ENCODE data around the gene ATP10A.
"Not testable (repeated sequence)": the region's sequence is repeated elsewhere in the genome, so short reads cannot be mapped to it uniquely, and the experiment has no call there.

The ATP10A gene

GRCh38 chr15:25874379-25874778 is 11.3 kb upstream of the ATP10A start:
- TF ChIP-seq GATA1 (IDR thresholded peaks at IDR 0.05; ENCODE audit: low read depth, low read length) (no peak), POLR2A (IDR thresholded peaks at IDR 0.05; ENCODE audit: low read length) (no peak)
- DNase-seq = no peak

GRCh38 chr15:25871403-25871802 is 8.3 kb upstream of the ATP10A start:
- TF ChIP-seq POLR2A (IDR thresholded peaks at IDR 0.05; ENCODE audit: low read length) (no peak), GATA1 (IDR thresholded peaks at IDR 0.05; ENCODE audit: low read depth, low read length) (no peak)
- no peak for DNase-seq

GRCh38 chr15:25870938-25871337 is 7.8 kb upstream of the ATP10A start:
- DNase-seq = no peak
- TF ChIP-seq POLR2A (IDR thresholded peaks at IDR 0.05; ENCODE audit: low read length) (no peak), GATA1 (IDR thresholded peaks at IDR 0.05; ENCODE audit: low read depth, low read length) (no peak)

- DNase-seq = no peak
- TF ChIP-seq GATA1 (IDR thresholded peaks at IDR 0.05; ENCODE audit: low read depth, low read length) (no peak), POLR2A (IDR thresholded peaks at IDR 0.05; ENCODE audit: low read length) (no peak)
Measured at GRCh38 chr15:25869701-25870100, 6.6 kb upstream of the ATP10A start.

- TF ChIP-seq POLR2A (IDR thresholded peaks at IDR 0.05; ENCODE audit: low read length) = no peak
- DNase-seq = no peak
Measured at GRCh38 chr15:25866874-25867273, 3.7 kb upstream of the ATP10A start.

GRCh38 chr15:25866251-25866650 is 3.1 kb upstream of the ATP10A start:
- no peak for TF ChIP-seq POLR2A (IDR thresholded peaks at IDR 0.05; ENCODE audit: low read length)

GRCh38 chr15:25864966-25865365 is 1.8 kb upstream of the ATP10A start:
- no peak for DNase-seq

More at GRCh38 chr15:25866251-25866650, 3.1 kb upstream of the ATP10A start:
- DNase-seq = no peak

GRCh38 chr15:25863968-25864580 is 947 bp upstream of the ATP10A start:
- TF ChIP-seq GATA1 (IDR thresholded peaks at IDR 0.05; ENCODE audit: low read depth, low read length) = no peak
- no peak for TF ChIP-seq POLR2A (IDR thresholded peaks at IDR 0.05; ENCODE audit: low read length)

More at GRCh38 chr15:25864966-25865365, 1.8 kb upstream of the ATP10A start:
- TF ChIP-seq POLR2A (IDR thresholded peaks at IDR 0.05; ENCODE audit: low read length) (no peak), GATA1 (IDR thresholded peaks at IDR 0.05; ENCODE audit: low read depth, low read length) (no peak)

GRCh38 chr15:25862472-25863110 is 536 bp downstream of the ATP10A start:
- DNase-seq = no peak
- TF ChIP-seq GATA1 (IDR thresholded peaks at IDR 0.05; ENCODE audit: low read depth, low read length) (no peak), POLR2A (IDR thresholded peaks at IDR 0.05; ENCODE audit: low read length) (no peak)

More at GRCh38 chr15:25863968-25864580, 947 bp upstream of the ATP10A start:
- DNase-seq = no peak

- TF ChIP-seq GATA1 (IDR thresholded peaks at IDR 0.05; ENCODE audit: low read depth, low read length) (no peak), POLR2A (IDR thresholded peaks at IDR 0.05; ENCODE audit: low read length) (no peak)
- no peak for DNase-seq
Measured at GRCh38 chr15:25862071-25862471, 1.1 kb downstream of the ATP10A start.

- DNase-seq = no peak
- no peak for TF ChIP-seq POLR2A (IDR thresholded peaks at IDR 0.05; ENCODE audit: low read length)
Measured at GRCh38 chr15:25860885-25861866, 2.0 kb downstream of the ATP10A start.

GRCh38 chr15:25859838-25860645 is 3.1 kb downstream of the ATP10A start:
- TF ChIP-seq POLR2A (IDR thresholded peaks at IDR 0.05; ENCODE audit: low read length) = no peak
- no peak for TF ChIP-seq GATA1 (IDR thresholded peaks at IDR 0.05; ENCODE audit: low read depth, low read length)
- DNase-seq = no peak

GRCh38 chr15:25858952-25859760 is 4.0 kb downstream of the ATP10A start:
- TF ChIP-seq POLR2A (IDR thresholded peaks at IDR 0.05; ENCODE audit: low read length) (no peak), GATA1 (IDR thresholded peaks at IDR 0.05; ENCODE audit: low read depth, low read length) (no peak)
- no peak for DNase-seq

- not testable (repeated sequence) for DNase-seq
Measured at GRCh38 chr15:25856059-25856458, 7.1 kb downstream of the ATP10A start.

Measured in erythroblast (primary cell).